ENCODE data around the gene HLCS. TPM values are rescaled to one million over a fixed set of nuclear protein-coding genes. Genes with fewer than 3 reads are reported as not detected.
"Not testable (repeated sequence)": the region's sequence is repeated elsewhere in the genome, so short reads cannot be mapped to it uniquely, and the experiment has no call there.

HLCS gene
- total RNA-seq, 1 donor: 10.2 TPM

DNA sequence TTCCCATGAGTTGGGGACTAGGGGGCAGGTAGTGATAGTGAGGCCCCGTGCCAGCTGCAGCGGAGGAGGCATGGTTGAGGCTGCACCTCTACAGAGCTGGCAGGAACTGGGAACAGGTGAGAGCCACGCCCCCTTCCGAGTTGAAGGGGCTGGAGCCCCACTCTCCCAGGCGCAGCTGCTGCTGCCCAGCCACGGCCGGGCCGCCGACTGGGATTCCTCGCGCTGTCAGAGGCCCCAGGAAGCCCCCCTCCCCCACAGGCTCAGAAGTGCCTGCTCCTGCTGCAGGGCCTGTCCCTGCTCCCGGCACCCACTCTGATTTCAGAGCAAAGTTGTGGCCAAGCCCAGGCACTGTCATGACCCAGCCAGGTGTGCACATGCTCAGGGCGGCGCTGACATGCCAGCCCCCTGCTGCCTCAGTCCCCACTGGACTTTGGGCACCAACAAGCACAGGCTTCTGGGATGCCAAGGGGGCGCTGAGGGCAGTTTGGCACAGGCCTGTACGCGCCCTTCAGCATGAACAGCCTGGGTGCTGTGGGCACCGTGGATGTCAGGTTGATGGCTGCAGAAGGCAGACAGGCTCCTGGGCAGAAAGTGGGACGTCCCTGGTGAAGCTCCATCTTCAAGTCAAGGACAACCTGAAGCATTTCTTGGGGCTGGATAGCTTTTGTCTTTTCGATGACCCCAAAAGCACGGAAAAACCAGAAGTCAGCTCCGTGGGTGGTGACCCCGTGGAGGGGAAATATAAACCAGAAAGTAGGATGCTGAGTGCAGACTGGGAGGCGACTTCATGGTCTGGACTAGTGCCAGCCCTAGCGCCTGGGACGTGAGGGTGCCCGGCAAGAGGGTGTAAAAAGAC lies 146.1 kb downstream of the HLCS start:
- Histone ChIP-seq H3K9me3 (ENCODE audit: low read depth, low read length) (no peaks in the 10 kb centered on the region), H3K27me3 (ENCODE audit: insufficient read depth, low read length) (no peaks in the 10 kb centered on the region), H3K4me1 (ENCODE audit: insufficient read depth, low read length) (no peaks in the 10 kb centered on the region), H3K4me3 (ENCODE audit: low read length) (no peak overlapping the region)

DNA sequence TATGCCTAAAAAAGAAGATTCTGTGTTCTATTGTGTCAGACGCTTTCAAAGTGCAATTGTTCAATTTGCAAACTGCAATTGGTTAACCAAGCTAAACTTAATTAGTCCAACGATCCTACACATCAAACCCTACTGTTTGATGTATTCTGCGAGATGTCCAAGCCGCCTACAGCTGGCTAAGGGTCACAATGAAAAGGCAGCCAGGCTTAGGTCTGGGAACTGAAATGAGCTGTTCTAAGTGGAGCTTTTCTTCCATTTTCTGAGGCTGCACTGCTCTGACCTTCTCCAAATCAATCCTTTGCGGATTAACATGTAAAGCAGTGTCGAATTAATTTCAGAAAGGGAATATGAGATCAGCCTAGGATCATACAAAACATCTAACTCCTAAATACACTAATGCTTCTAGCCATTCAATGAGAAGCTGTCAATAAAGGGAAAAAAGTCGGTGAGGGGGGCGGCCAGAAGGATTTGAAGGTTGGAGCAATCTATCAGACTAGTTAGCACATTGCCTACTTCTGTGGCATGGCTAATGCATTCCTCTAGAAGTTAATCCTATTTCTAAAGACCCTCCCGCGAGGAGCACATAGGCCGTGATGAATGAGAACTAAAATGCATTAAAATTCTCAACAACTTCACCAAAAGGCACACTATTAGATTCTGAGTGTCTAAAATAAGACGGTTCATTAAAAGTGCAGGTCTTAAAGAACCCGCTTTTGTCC lies 148.6 kb downstream of the HLCS start:
- H3K4me1 ChIP-seq (ENCODE audit: insufficient read depth, low read length): no peaks in the 10 kb centered on the region
- no peak overlapping the region for H3K4me3 ChIP-seq (ENCODE audit: low read length)
- H3K27me3 ChIP-seq (ENCODE audit: insufficient read depth, low read length): no peaks in the 10 kb centered on the region
- H3K9me3 ChIP-seq (ENCODE audit: low read depth, low read length): no peaks in the 10 kb centered on the region

DNA sequence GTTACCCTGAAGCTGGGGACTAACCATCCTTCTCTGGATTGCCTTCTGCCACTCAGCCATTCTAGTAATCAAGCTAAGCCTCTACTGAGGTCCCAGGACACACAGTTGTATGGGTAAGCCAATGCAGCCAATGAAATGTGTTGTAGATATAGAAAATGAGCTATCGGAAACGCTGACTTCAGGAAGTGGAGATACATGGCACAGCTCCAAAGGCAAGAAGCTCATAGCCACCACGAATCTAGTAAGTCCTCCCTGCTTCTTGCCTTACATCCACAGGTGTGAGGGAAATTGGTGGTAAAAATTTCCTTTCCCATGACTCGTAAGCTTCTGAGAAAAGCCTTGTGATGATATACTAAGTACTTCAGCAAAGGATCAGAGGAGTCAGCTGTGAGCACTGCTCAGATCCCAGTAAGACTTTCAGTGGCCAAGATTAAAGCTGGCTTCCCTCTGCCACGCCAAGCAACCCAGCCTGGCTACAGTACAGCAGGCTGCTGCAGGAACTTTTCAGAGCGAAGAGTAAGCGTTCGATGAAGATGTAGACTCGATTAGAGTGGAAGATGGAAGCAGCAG lies 149.8 kb downstream of the HLCS start:
- no peaks in the 10 kb centered on the region for H3K27me3 ChIP-seq (ENCODE audit: insufficient read depth, low read length)
- no peaks in the 10 kb centered on the region for H3K4me1 ChIP-seq (ENCODE audit: insufficient read depth, low read length)
- no peaks in the 10 kb centered on the region for H3K9me3 ChIP-seq (ENCODE audit: low read depth, low read length)
- no peak overlapping the region for H3K4me3 ChIP-seq (ENCODE audit: low read length)

DNA sequence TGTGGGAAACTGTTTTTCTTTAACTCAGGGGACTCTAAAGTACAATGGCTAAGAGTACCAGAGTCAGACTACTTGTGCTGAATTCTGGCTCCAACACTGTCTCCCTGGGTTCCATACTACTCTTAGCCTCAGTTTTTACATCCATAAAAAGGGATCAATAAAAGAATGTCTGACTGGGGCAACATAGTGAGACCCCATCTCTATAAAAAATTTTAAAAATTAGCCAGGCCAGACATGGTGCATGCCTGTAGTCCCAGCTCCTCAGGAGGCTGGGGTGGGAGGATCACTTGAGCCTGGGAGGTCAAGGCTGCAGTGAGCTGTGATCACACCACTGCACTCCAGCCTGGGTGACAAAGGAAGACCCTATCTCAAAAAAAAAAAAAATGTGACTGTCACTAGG lies 150.4 kb downstream of the HLCS start:
- H3K27me3 ChIP-seq (ENCODE audit: insufficient read depth, low read length); H3K4me1 ChIP-seq (ENCODE audit: insufficient read depth, low read length); H3K4me3 ChIP-seq (ENCODE audit: low read length); H3K9me3 ChIP-seq (ENCODE audit: low read depth, low read length): not testable (repeated sequence)

DNA sequence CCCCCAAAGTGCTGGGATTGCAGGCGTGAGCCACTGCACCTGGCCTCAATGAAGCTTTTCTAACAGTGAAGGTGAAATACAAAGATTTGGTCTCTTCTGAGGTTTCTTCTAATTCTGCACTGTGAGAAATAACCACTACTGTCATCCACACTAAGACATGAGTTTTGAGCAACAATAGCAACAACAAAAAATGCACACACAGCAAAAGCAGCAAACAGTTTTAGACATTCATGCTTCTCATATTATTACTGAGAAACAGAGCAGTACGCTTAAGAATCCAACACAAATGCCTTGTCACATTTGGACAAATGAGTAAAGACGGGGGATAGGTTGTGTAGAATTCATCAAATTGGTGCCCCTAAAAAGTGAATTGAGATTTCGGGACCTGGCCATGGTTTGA lies 151.2 kb downstream of the HLCS start:
- no peaks in the 10 kb centered on the region for H3K4me1 ChIP-seq (ENCODE audit: insufficient read depth, low read length)
- no peaks in the 10 kb centered on the region for H3K9me3 ChIP-seq (ENCODE audit: low read depth, low read length)
- no peak overlapping the region for H3K4me3 ChIP-seq (ENCODE audit: low read length)
- H3K27me3 ChIP-seq (ENCODE audit: insufficient read depth, low read length): no peaks in the 10 kb centered on the region

DNA sequence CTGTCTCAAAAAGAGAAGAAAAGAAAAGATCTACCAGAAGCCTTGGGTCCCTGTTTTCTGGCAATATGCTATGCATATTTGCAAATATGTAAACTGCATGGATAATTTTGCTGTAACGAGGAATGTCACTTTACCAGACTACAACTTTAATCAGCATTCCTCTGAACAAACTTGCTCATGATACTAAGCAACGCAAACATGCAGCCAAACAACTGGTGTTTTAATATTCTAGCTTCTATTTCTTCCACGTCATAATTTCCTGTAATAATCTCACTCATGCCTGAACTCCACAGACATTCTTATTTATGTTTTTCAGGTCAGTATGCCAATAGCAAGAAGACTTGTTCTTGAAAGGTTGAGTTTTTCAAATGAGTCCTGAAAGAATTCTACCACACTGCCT lies 153.4 kb downstream of the HLCS start:
- no peaks in the 10 kb centered on the region for H3K27me3 ChIP-seq (ENCODE audit: insufficient read depth, low read length)
- H3K9me3 ChIP-seq (ENCODE audit: low read depth, low read length): no peaks in the 10 kb centered on the region
- H3K4me1 ChIP-seq (ENCODE audit: insufficient read depth, low read length): no peaks in the 10 kb centered on the region
- H3K4me3 ChIP-seq (ENCODE audit: low read length): no peak overlapping the region

DNA sequence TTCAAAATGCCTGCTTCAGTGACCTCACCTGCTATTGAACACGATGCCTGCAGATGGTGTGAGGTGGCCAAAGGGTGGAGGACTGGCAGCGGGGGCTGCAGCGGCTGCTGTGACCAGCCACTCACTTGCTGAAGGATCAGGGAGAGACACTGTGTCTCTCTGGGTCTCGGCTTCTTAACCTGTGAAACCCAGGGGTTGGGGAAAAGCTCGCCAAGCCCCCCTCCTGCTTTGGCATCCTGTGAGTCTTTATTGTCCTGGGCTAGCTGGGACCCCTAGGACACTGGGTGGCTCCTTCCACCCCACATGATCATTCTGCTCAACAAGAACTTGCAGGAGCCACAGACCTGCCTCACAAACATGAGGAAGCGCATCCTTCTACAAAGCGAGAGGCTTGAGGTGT lies 154.7 kb downstream of the HLCS start:
- H3K4me1 ChIP-seq (ENCODE audit: insufficient read depth, low read length): no peaks in the 10 kb centered on the region
- H3K27me3 ChIP-seq (ENCODE audit: insufficient read depth, low read length): no peaks in the 10 kb centered on the region
- no peaks in the 10 kb centered on the region for H3K9me3 ChIP-seq (ENCODE audit: low read depth, low read length)
- no peak overlapping the region for H3K4me3 ChIP-seq (ENCODE audit: low read length)

DNA sequence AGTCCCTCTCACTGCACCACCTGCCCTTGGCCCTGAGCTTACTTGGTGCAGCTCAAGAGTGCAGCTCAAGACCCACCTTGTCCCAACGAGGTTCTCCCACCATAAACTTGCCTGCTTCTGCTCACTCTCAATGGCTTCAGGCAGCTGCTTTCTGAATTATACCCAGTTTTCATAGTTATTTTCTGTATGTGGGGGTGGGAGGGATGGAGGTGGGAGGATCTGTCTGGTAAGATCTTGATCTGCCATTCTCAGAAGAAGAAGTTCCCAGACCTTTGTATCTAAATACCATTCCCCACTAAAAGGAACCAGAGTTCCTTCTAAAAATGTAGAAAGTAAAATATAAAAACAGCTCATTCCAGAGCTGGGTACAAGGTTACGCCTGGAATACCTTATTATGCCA lies 156.0 kb downstream of the HLCS start:
- Histone ChIP-seq H3K27me3 (ENCODE audit: insufficient read depth, low read length) (no peaks in the 10 kb centered on the region), H3K4me1 (ENCODE audit: insufficient read depth, low read length) (no peaks in the 10 kb centered on the region), H3K4me3 (ENCODE audit: low read length) (no peak overlapping the region), H3K9me3 (ENCODE audit: low read depth, low read length) (no peaks in the 10 kb centered on the region)

DNA sequence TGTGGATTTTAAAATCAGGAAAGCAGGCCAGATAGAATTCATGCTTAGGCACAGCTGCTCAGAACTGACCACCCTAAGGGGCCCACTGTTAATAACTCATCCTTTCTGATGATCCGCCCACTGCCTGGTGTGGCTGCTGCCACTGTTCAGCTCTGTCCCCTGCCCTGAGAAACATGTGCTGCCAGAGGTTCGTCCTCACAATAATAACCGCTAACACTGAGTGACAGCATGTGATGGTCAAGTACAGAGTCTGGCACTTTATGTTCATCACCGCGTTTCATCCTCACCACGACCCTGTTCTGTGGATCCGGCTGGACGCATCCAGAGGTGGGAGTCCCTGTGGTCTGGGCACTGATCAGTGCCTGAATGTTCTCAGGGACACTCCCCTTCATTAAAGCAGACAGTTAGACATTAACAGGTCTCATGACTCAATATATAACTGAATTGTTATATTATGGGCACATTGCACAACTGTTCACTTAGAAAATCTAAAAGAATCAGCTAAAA lies 159.0 kb downstream of the HLCS start:
- no peak overlapping the region for H3K4me3 ChIP-seq (ENCODE audit: low read length)
- no peaks in the 10 kb centered on the region for H3K4me1 ChIP-seq (ENCODE audit: insufficient read depth, low read length)
- no peaks in the 10 kb centered on the region for H3K27me3 ChIP-seq (ENCODE audit: insufficient read depth, low read length)
- no peaks in the 10 kb centered on the region for H3K9me3 ChIP-seq (ENCODE audit: low read depth, low read length)

DNA sequence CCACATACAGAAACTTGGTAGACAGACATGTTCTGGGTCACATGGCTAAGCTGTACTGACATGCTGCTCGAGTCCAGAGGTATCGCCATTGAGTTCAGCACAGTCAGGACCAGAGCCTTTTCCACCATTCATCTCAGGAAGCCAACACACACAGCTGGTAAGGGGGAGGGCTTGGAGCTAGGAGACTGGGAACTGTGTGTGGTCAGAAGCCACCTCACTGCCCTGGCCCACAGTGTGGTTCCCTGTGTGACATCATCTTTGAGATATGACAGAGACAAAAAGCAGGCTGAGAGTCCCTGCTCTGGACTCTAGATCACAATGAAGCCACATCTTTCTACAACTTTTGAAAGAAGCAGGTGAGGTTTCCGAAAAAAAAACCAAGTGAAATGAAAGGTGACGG lies 160.4 kb downstream of the HLCS start:
- Histone ChIP-seq H3K9me3 (ENCODE audit: low read depth, low read length) (no peaks in the 10 kb centered on the region), H3K4me1 (ENCODE audit: insufficient read depth, low read length) (no peaks in the 10 kb centered on the region), H3K4me3 (ENCODE audit: low read length) (no peak overlapping the region), H3K27me3 (ENCODE audit: insufficient read depth, low read length) (no peaks in the 10 kb centered on the region)

DNA sequence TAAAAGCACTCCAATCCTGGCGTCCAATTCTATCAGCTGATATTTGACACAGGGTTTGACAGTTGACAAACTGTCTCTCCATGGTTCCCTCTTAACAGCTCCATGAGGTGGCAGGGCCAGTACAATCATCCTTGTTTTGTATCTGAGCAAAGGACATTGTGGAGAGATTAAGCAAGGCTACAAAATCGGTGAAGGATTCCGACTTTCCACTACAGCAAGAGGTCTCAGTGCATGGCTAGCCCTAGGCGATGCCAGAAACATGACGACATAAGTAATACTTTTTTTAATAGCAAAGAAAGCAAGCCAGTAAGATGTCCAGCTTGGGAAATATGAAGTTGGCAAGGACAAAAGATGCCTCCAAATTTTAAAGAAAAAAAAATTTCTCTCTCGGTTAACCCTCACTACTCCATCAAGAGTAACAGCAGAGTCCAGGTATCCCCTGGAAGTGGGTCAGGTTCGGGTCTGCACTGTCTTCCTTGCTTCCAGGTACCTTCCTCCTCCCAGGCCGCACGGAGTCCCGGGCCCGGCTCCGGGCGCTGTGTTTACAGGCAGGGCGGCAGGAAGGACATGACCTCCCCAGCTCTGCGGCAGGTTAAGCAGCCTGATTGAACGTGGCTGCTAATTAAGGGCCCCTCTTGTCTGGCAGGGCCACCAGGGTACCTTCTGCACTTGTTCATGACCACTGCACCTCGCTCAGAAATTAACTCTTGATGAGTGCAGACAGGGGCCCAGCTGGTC lies 161.4 kb downstream of the HLCS start:
- no peaks in the 10 kb centered on the region for H3K4me1 ChIP-seq (ENCODE audit: insufficient read depth, low read length)
- H3K9me3 ChIP-seq (ENCODE audit: low read depth, low read length): no peaks in the 10 kb centered on the region
- H3K27me3 ChIP-seq (ENCODE audit: insufficient read depth, low read length): no peaks in the 10 kb centered on the region
- no peak overlapping the region for H3K4me3 ChIP-seq (ENCODE audit: low read length)

DNA sequence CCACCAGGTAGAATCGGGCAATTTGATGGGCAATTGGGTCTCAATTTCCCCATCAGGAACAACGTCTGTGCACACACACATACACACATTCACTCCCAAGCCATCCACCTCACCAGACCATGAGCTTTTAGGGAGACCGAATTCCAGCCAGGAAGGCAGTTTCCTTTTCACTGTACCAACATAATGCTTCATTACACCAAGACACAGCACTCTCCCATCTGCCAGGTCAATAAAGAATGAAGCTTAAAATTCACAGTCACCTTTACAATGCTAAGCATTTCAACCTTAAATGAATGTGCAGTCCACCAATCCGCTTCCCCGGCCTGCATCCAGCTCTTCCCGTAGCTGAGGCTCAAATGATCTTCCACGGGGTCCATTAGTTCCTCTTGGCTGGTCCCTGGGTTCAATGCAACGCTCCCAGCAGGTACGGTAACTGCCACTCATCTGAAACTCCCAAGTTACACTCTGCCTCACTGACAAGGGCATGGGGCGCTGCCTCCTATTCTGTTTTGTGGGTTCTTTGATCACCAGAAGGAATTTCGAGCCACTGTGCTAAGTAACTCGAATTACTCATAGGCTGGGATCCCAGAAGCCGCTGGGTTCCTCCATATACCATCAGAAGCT lies 162.5 kb downstream of the HLCS start:
- Histone ChIP-seq H3K27me3 (ENCODE audit: insufficient read depth, low read length) (no peaks in the 10 kb centered on the region), H3K4me3 (ENCODE audit: low read length) (no peak overlapping the region), H3K4me1 (ENCODE audit: insufficient read depth, low read length) (no peaks in the 10 kb centered on the region), H3K9me3 (ENCODE audit: low read depth, low read length) (no peaks in the 10 kb centered on the region)

DNA sequence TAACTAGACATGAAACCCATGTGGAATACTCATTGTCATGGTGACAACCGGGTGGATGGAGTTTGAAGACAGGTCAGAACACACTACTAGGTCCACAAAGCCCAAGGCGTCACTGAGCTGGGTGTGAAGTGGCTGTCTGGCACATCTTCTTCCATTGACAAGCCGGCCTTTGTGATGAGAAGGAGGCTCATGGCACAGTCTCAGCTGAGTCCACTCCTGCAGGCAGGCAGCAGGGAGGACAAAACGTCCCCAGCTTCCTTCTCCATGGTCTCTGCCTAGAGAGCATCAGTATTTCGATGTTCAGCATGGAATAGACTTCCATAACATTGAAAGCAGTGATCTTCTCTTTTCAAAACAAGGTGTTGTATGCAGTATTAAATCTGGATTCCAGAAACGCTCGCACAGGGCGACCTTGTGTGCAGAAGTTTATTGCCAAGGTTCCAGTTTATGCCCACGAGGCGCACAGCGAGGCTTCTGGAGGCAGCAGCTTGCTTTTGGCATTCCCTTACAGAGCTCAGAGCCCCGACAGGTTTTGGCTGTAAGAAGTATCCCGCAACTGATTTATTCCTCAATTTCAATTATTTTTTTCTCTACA lies 163.3 kb downstream of the HLCS start:
- Histone ChIP-seq H3K9me3 (ENCODE audit: low read depth, low read length) (peaks cover 5% of the 10 kb centered on the region), H3K4me1 (ENCODE audit: insufficient read depth, low read length) (no peaks in the 10 kb centered on the region), H3K4me3 (ENCODE audit: low read length) (no peak overlapping the region), H3K27me3 (ENCODE audit: insufficient read depth, low read length) (no peaks in the 10 kb centered on the region)

DNA sequence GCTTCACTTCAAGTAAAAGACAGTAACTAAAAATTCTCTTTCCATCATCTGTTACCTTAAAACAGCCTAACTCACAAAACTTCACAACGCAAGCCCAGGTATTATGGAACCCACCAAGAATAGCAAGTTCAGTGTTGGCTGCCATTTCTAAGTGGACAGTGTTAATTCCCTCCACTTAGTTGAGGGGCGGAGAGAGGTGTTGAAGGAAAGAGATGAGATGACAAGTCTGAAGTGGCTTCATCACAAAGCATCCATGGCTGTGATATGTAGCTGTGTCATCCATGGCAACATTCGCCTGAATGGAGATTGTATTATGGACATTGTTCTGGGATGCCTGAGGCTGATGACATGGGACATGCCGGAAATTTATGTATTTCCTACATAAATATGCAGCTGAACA lies 165.7 kb downstream of the HLCS start:
- H3K4me3 ChIP-seq (ENCODE audit: low read length): no peak overlapping the region
- no peaks in the 10 kb centered on the region for H3K4me1 ChIP-seq (ENCODE audit: insufficient read depth, low read length)
- H3K9me3 ChIP-seq (ENCODE audit: low read depth, low read length): peaks cover 11% of the 10 kb centered on the region
- H3K27me3 ChIP-seq (ENCODE audit: insufficient read depth, low read length): no peaks in the 10 kb centered on the region
